ENCODE results near the gene SGSM1.

The SGSM1 gene

DNA sequence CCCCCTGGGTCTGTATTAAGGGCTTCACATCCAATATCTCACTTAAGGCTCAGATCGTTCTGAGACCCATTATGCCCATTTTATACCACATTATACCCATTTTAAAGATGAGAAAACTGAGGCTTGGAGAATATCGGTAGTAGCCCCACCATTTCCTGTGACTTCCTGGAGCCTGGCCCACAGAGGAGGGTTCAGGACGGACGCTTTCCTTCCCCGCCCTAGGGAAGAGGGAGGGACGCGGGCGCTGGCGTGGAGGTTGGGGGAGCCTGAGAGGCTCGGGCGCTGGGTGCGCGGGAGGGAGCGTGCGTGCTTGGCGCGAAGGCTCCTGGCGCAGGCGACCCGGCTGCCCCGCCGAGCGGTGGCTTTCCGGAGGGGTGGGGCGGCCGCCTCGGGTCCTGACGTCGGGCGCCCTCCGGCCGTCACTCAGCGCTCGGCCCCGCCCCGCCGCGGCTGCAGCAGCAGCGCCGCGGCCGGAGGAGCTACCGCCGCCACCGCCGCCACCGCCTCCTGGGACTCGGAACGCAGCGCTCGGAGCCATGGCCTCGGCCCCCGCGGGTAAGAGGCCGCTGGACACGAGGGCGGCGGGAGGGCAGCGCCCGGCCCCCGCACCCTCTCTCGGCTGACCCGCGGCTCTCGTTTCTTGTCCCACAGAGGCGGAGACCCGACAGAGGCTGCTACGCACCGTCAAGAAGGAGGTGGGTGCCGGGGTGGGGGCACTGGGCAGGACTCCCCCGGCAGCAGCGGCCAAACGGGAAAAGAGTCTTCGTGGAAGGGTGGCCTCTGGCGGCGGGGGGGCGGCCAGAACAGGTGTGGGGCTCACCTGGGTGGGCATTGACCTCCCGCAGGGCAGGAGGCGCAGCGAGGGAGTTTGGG, at the start of gene SGSM1:
TSS of gene SGSM1 (plus strand) at position 422 of the 873 bp plus-strand sequence. CDS start at position 537, 115 bp downstream.
- peak; percentile 91 for DNase-seq

GRCh38 chr22:24758164-24758799, 47.7 kb upstream of the SGSM1 start:
- peak; percentile 84 for DNase-seq

- no peak for DNase-seq
Observed at GRCh38 chr22:24759765-24760164, 46.2 kb upstream of the SGSM1 start.

GRCh38 chr22:24760708-24761306, 45.2 kb upstream of the SGSM1 start:
- no peak for DNase-seq

DNA sequence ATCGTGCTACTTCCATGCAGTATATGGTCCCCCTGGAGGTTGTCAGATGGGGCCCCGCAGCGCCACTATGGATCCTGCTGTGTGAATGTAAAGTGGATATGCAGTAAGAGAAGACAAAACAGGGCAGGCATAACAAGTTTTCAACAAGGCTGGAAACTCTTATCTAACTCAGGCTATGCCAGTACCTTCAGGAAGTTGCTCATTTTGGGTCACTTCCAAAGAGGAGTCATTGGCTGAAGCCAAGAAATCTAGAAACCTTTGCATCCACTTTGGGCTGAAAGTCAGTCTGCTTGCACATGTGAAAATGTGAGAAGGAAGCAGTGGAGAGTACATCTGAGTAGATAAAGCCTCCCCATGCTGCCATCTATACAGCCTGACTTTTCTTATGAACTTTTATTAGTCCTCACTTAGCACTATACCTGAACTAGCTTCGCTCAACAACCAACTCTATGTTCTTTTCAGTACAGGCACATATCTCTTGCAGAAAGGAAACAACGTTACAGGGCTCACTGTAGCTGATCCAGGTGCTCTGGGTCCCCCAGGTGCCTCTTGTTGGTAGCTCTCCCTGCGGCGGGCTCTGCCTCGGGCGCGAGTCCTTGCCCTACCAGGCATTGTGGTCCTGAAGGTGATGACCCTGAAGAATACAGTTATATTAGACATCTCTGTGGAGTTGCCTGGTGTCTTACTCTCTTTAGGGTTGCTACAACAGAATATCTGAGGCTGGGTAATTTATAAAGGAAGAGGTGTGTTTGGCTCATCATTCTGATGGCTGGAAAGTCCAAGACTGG, 43.9 kb upstream of the SGSM1 start:
- DNase-seq: no peak

- no peak for DNase-seq
Observed at GRCh38 chr22:24763872-24764485, 42.0 kb upstream of the SGSM1 start.

DNA sequence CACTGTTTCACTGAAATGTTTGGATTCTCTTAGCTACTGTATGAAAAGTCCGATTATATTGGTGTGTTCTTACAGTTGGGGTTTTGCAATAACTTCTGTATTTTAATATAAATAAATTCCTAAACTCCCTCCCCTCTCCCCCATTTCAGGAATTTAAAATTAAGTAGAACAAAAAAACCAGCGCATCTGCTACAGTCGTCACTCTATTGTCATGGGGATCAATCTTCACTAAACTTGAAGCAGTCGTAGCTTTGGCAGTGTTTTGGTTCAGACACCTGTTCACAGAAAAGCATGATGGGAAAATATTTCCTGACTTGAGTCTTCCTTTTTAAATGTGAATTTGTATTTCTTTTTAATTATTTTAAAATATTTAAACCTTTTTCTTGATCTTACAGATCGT, 40.8 kb upstream of the SGSM1 start:
- no peak for DNase-seq

GRCh38 chr22:24768537-24769374, 37.3 kb upstream of the SGSM1 start:
- peak; percentile 76 for DNase-seq

GRCh38 chr22:24772493-24773220, 33.4 kb upstream of the SGSM1 start:
- peak; percentile 66 for DNase-seq

GRCh38 chr22:24775769-24776492, 30.1 kb upstream of the SGSM1 start:
- DNase-seq: no peak

DNA sequence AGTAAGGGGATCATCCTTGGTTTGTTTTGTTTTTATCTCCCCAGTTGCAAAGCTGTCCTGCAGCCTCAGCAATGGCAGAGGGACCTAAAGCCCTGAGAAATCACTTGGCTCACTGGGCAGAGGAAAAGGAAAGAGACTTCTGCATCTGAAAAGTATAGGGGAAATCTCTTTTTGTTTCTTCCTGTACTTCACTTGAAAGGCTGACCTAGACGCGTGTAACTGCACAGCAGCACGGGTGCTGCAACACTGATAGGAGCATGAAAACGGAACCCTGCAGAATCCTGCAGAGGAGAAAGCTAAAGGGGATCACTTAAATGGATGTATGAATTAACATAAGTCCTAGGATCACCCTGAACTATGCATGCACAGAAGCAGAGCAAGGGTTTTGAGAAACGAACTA, 29.5 kb upstream of the SGSM1 start:
- no peak for DNase-seq

DNA sequence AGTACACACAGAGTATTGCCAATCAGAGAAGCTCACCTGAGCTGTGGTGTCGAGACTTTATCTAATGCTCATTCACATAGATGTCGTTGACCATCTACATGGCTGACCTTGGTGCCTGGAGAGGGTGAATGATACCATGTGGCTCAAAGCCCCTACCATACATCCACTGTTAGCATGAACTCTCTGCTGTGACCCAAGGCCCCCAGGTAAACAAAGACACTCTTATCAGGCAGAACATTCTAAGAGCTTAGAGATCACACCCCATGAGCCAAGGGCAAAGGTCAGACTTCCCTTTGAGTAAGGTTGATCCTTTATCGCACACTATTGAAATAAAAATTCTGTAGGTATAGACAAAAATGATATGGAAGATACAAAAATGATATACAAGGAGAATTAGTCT, 16.5 kb upstream of the SGSM1 start:
- no peak for DNase-seq

DNA sequence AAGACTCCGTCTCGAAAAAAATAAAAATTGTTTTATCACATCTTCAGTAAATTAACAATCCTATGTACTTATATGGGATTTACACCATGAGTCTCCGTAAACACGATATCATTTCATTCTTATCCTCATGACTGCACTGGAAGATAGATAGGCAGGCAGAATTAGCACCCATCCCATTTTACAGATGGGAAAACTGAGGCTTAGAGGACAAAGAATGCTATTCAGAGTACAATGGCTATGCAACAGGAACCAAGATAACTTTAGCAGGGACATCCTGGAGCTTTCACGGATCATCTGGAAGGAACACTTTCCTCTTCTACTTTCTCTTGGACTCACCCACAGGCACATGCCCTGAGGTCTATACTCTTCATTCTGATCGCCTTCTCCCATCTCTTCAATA, 14.6 kb upstream of the SGSM1 start:
- no peak for DNase-seq

DNA sequence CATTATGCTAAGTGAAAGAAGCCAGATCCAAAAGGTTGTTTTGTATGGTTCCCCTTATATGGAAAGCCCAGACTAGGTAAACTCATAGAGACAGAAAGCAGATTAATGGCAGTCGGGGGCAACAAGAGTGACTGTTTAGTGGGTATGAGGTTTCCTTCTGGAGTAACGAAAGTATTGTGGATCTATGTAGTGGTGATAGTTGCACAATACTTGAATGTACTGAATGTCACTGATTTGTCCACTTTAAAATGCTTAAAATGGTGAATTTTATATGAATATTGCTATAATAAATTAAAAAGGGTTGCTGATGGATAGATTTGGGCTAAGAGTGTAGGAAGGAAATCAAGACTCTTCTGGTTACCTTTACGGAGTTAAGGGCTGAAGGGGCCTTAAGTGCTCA, 10.0 kb upstream of the SGSM1 start:
- DNase-seq: no peak

- no peak for DNase-seq
Observed at GRCh38 chr22:24796860-24797259, 9.2 kb upstream of the SGSM1 start.

- DNase-seq: no peak
Observed at GRCh38 chr22:24801901-24802465, 4.0 kb upstream of the SGSM1 start.

GRCh38 chr22:24803064-24803542, 2.9 kb upstream of the SGSM1 start:
- peak; percentile 72 for DNase-seq

- no peak for DNase-seq
Observed at GRCh38 chr22:24806663-24807001, 621 bp downstream of the SGSM1 start.

GRCh38 chr22:24807284-24807950, 1.4 kb downstream of the SGSM1 start:
- peak; percentile 84 for DNase-seq

Data from eye (tissue), 1 donor.